GM11168 (cell line): ENCODE data around the gene ISCU.

Source experiments
- in situ Hi-C: fragments of 300-500 bp; cut with MboI; formaldehyde crosslinking; loops from one replicate; pipeline ENCODE4 v1.12.0; 2022; ENCODE audit warnings: low sequenced_read_pairs; ENCODE audit not compliant: unreplicated experiment

ISCU gene

GRCh38 chr12:108602209-108602705 lies 39.9 kb downstream of the ISCU start:
- in situ Hi-C loops: no loop called here

- in situ Hi-C loops: no loop called here
These were observed 40.7 kb downstream of the ISCU start for GRCh38 chr12:108602976-108603704.

GRCh38 chr12:108603743-108604142 lies 41.3 kb downstream of the ISCU start:
- in situ Hi-C loops: no loop called here

GRCh38 chr12:108604208-108604941 lies 42.0 kb downstream of the ISCU start:
- in situ Hi-C loops: no loop called here

- in situ Hi-C loops: no loop called here
These were observed 42.7 kb downstream of the ISCU start for GRCh38 chr12:108605000-108605689.

- in situ Hi-C loops: no loop called here
These were observed 43.5 kb downstream of the ISCU start for GRCh38 chr12:108605690-108606406.

- in situ Hi-C loops: no loop called here
These were observed 44.1 kb downstream of the ISCU start for GRCh38 chr12:108606492-108606891.

GRCh38 chr12:108607981-108608600 lies 45.7 kb downstream of the ISCU start:
- in situ Hi-C loops: no loop called here

- in situ Hi-C loops: no loop called here
These were observed 46.2 kb downstream of the ISCU start for GRCh38 chr12:108608616-108609015.

GRCh38 chr12:108609537-108610335 lies 47.3 kb downstream of the ISCU start:
- in situ Hi-C loops: no loop called here

GRCh38 chr12:108610336-108610815 lies 48.0 kb downstream of the ISCU start:
- in situ Hi-C loops: no loop called here

- in situ Hi-C loops: no loop called here
These were observed 48.6 kb downstream of the ISCU start for GRCh38 chr12:108610856-108611605.

- in situ Hi-C loops: no loop called here
These were observed 49.6 kb downstream of the ISCU start for GRCh38 chr12:108611884-108612415.

- in situ Hi-C loops: no loop called here
These were observed 50.4 kb downstream of the ISCU start for GRCh38 chr12:108612788-108613282.

- in situ Hi-C loops: no loop called here
These were observed 51.2 kb downstream of the ISCU start for GRCh38 chr12:108613548-108613947.

- in situ Hi-C loops: no loop called here
These were observed 51.6 kb downstream of the ISCU start for GRCh38 chr12:108614041-108614440.

- in situ Hi-C loops: loop anchor here (5.0 kb wide), 1 partner anchor 47 kb away; no protein-coding TSS in a partner anchor
These were observed 52.2 kb downstream of the ISCU start for GRCh38 chr12:108614639-108615038.

- in situ Hi-C loops: loop anchor here (5.0 kb wide), 1 partner anchor 49 kb away; no protein-coding TSS in a partner anchor
These were observed 53.5 kb downstream of the ISCU start for GRCh38 chr12:108615918-108616317.
